ENCODE data around the gene SMURF2. TPM values are rescaled to one million over a fixed set of nuclear protein-coding genes. Genes with fewer than 3 reads are reported as not detected.

SMURF2 gene
- total and polyA plus RNA-seq, 10 of the 15 experiments (the other 5 are each of a cell fraction or from before 2014, with no cell fraction given) = 2.8 to 13.4 (median 7.5) TPM

DNA sequence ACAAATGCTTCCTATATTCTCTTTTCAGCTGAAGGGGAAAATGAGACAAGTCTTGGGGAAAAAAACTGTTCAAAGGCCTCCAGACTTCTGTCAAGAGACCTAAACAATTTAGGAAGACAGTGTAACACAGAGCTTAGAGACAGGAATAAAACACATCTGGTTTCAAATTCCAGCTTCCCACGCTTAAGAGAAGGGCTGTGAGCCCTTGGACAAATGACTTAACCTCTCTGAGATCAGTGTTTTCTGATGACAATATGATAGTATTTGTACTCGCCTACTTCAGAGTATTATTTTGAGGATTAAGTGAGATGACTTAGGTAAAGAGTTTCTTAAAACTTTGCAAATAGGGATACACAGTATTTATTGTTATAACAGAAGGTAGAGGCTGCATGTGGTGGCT lies 29.5 kb downstream of the SMURF2 start (continued):
- no peak for TF ChIP-seq ZNF622 (IDR thresholded peaks at IDR 0.05)
- TF ChIP-seq NFYA (IDR thresholded peaks at IDR 0.05; ENCODE audit: borderline replicate concordance, low read depth, low read length) = no peak
- TF ChIP-seq PML (IDR thresholded peaks at IDR 0.05; ENCODE audit: low read length) = no peak
- TF ChIP-seq SMAD1 (IDR thresholded peaks at IDR 0.05; ENCODE audit: low read depth, partially characterized antibody) = no peak
- no peak for TF ChIP-seq RAD51 (IDR thresholded peaks at IDR 0.05)
- TF ChIP-seq, protein P1, sequence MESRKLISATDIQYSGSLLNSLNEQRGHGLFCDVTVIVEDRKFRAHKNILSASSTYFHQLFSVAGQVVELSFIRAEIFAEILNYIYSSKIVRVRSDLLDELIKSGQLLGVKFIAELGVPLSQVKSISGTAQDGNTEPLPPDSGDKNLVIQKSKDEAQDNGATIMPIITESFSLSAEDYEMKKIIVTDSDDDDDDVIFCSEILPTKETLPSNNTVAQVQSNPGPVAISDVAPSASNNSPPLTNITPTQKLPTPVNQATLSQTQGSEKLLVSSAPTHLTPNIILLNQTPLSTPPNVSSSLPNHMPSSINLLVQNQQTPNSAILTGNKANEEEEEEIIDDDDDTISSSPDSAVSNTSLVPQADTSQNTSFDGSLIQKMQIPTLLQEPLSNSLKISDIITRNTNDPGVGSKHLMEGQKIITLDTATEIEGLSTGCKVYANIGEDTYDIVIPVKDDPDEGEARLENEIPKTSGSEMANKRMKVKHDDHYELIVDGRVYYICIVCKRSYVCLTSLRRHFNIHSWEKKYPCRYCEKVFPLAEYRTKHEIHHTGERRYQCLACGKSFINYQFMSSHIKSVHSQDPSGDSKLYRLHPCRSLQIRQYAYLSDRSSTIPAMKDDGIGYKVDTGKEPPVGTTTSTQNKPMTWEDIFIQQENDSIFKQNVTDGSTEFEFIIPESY (IDR thresholded peaks at IDR 0.05) = no peak
- TF ChIP-seq GABPA (IDR thresholded peaks at IDR 0.05; ENCODE audit: low read depth) = no peak
- TF ChIP-seq BMI1 (IDR thresholded peaks at IDR 0.05; ENCODE audit: borderline replicate concordance) = no peak
- TF ChIP-seq, protein P2, sequence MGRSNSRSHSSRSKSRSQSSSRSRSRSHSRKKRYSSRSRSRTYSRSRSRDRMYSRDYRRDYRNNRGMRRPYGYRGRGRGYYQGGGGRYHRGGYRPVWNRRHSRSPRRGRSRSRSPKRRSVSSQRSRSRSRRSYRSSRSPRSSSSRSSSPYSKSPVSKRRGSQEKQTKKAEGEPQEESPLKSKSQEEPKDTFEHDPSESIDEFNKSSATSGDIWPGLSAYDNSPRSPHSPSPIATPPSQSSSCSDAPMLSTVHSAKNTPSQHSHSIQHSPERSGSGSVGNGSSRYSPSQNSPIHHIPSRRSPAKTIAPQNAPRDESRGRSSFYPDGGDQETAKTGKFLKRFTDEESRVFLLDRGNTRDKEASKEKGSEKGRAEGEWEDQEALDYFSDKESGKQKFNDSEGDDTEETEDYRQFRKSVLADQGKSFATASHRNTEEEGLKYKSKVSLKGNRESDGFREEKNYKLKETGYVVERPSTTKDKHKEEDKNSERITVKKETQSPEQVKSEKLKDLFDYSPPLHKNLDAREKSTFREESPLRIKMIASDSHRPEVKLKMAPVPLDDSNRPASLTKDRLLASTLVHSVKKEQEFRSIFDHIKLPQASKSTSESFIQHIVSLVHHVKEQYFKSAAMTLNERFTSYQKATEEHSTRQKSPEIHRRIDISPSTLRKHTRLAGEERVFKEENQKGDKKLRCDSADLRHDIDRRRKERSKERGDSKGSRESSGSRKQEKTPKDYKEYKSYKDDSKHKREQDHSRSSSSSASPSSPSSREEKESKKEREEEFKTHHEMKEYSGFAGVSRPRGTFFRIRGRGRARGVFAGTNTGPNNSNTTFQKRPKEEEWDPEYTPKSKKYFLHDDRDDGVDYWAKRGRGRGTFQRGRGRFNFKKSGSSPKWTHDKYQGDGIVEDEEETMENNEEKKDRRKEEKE (IDR thresholded peaks at IDR 0.05) = no peak
- TF ChIP-seq RBBP5 (conservative IDR thresholded peaks at IDR 0.05) = no peak
- TF ChIP-seq POLR2AphosphoS5 (IDR thresholded peaks at IDR 0.05; ENCODE audit: low read length) = no peak
